ENCODE measurements around the gene LRMDA.

Gene LRMDA

DNA sequence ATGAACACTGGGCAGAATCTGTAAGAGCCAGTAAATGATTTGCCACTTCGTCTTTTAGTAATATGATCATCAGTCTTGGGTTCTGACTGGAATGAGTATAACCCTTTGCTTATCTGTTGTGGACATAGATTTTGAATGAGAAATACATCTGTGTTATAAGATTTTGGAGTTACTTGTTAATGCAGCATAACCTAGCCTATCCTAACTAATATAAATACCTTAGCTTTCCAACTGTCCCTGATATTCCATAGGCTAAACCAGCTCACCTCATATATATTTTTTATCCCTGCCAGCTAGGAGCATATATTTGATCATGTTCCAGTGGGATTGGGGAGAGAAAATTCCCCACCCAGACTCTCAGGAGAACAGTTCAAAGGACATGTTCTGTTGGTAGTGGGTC is 15.1 kb downstream of the LRMDA start:
- Histone ChIP-seq H3K4me3 (ENCODE audit: insufficient read depth, low read length, poor library complexity, severe bottlenecking) (no peak overlapping the region), H3F3A (ENCODE audit: insufficient read depth) (no peaks in the 10 kb centered on the region), H3K27me3 (ENCODE audit: low read length) (no peaks in the 10 kb centered on the region), H4K20me1 (ENCODE audit: low read depth, low read length) (no peaks in the 10 kb centered on the region), H3K79me2 (ENCODE audit: insufficient read depth, low read length) (no peaks in the 10 kb centered on the region), H2AFZ (ENCODE audit: low read depth, low read length, severe bottlenecking) (no peak overlapping the region), H3K9me2 (replicated peaks; ENCODE audit: insufficient read depth, low read length) (no peaks in the 10 kb centered on the region), H3K36me3 (ENCODE audit: low read length) (no peaks in the 10 kb centered on the region), H3K4me2 (ENCODE audit: low read depth, low read length, poor library complexity, severe bottlenecking) (no peak overlapping the region), H3K9me3 (ENCODE audit: insufficient read depth, low read length) (0 out of 2 replicates have a peak, but pooled peaks cover 10% of the 10 kb centered on the region), H3K9ac (ENCODE audit: low read length) (no peak overlapping the region), H3K27ac (ENCODE audit: low read depth, low read length) (no peak overlapping the region)
- no peak for TF ChIP-seq EZH2phosphoT487 (conservative IDR thresholded peaks at IDR 0.05; ENCODE audit: low read length)
- TF ChIP-seq CTCF (IDR thresholded peaks at IDR 0.05; ENCODE audit: insufficient read depth, low read length, poor library complexity, severe bottlenecking) = no peak

- Histone ChIP-seq H3K27ac (ENCODE audit: low read depth, low read length) (no peak overlapping the region), H3K79me2 (ENCODE audit: insufficient read depth, low read length) (no peaks in the 10 kb centered on the region), H3K4me3 (ENCODE audit: insufficient read depth, low read length, poor library complexity, severe bottlenecking) (no peak overlapping the region), H3K36me3 (ENCODE audit: low read length) (no peaks in the 10 kb centered on the region), H3K9me2 (replicated peaks; ENCODE audit: insufficient read depth, low read length) (no peaks in the 10 kb centered on the region), H2AFZ (ENCODE audit: low read depth, low read length, severe bottlenecking) (no peak overlapping the region), H3K4me2 (ENCODE audit: low read depth, low read length, poor library complexity, severe bottlenecking) (no peak overlapping the region), H3K9ac (ENCODE audit: low read length) (no peak overlapping the region), H3K9me3 (ENCODE audit: insufficient read depth, low read length) (0 out of 2 replicates have a peak, but pooled peaks cover 10% of the 10 kb centered on the region), H3K27me3 (ENCODE audit: low read length) (no peaks in the 10 kb centered on the region), H3F3A (ENCODE audit: insufficient read depth) (no peaks in the 10 kb centered on the region), H4K20me1 (ENCODE audit: low read depth, low read length) (no peaks in the 10 kb centered on the region)
- TF ChIP-seq CTCF (IDR thresholded peaks at IDR 0.05; ENCODE audit: insufficient read depth, low read length, poor library complexity, severe bottlenecking) (no peak), EZH2phosphoT487 (conservative IDR thresholded peaks at IDR 0.05; ENCODE audit: low read length) (no peak)
These were observed 16.7 kb downstream of the LRMDA start for GRCh38 chr10:75448166-75448565.

GRCh38 chr10:75449382-75450074 is 18.1 kb downstream of the LRMDA start:
- TF ChIP-seq CTCF (IDR thresholded peaks at IDR 0.05; ENCODE audit: insufficient read depth, low read length, poor library complexity, severe bottlenecking) (no peak), EZH2phosphoT487 (conservative IDR thresholded peaks at IDR 0.05; ENCODE audit: low read length) (no peak)
- H3K27me3 ChIP-seq (ENCODE audit: low read length) = no peaks in the 10 kb centered on the region

More at GRCh38 chr10:75449382-75450074, 18.1 kb downstream of the LRMDA start:
- Histone ChIP-seq H3F3A (ENCODE audit: insufficient read depth) (no peaks in the 10 kb centered on the region), H3K9ac (ENCODE audit: low read length) (no peak overlapping the region), H2AFZ (ENCODE audit: low read depth, low read length, severe bottlenecking) (no peak overlapping the region), H3K36me3 (ENCODE audit: low read length) (no peaks in the 10 kb centered on the region), H3K4me2 (ENCODE audit: low read depth, low read length, poor library complexity, severe bottlenecking) (no peak overlapping the region), H4K20me1 (ENCODE audit: low read depth, low read length) (no peaks in the 10 kb centered on the region), H3K27ac (ENCODE audit: low read depth, low read length) (no peak overlapping the region), H3K9me3 (ENCODE audit: insufficient read depth, low read length) (no peaks in the 10 kb centered on the region), H3K9me2 (replicated peaks; ENCODE audit: insufficient read depth, low read length) (no peaks in the 10 kb centered on the region), H3K4me3 (ENCODE audit: insufficient read depth, low read length, poor library complexity, severe bottlenecking) (no peak overlapping the region), H3K79me2 (ENCODE audit: insufficient read depth, low read length) (no peaks in the 10 kb centered on the region)

Data from SU-DHL-6 (cell line).